Activated T-cell treated with anti-CD3 and anti-CD28 coated beads, Interleukin-2, amount 50 U/mL, for 48 hours (primary cell): ENCODE measurements around the gene ADAM10.
A peak's percentile ranks its signal among the peaks of the same experiment; 100 is the strongest.

Experiments
- DNase-seq, 2 experiments: peaks; one replicate each; pipeline ENCODE4 v3.0.0-alpha.2; 2020

Gene ADAM10

GRCh38 chr15:58548308-58549012, 201.0 kb downstream of the ADAM10 start:
- no peak for DNase-seq

DNA sequence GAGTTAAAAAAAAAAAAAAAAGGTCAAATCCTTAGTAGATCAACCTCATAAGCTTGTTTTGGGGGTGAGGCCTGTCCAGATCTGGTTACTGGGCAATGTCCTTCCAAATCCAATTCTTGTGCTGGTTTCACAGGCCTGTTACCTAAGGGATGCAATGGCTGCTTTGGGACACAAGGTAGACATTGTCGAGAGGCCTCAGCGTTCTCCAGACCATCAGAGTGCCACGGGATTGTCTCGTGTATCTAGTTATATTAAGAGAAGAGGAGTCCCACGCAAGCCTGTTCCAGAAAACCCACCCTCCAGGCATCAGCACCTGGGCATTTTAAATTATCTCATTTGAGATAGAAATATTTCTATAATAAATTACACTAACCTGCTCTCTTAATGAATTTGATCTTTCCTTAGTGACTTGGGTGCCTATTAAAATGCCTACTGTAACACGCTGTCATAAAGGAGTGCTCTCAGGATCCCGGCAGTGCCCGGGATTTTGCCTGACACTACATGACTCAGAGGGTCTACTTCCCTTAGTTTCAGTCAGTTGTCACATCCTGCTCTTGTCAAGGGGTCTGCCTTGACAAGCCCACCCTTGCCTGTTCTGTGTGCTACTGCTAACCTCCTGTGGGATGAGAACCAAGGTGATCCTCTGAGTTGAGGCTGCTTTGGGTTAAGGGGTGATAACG, 201.7 kb downstream of the ADAM10 start:
- no peak for DNase-seq

GRCh38 chr15:58546635-58547627, 202.6 kb downstream of the ADAM10 start:
- no peak for DNase-seq

DNA sequence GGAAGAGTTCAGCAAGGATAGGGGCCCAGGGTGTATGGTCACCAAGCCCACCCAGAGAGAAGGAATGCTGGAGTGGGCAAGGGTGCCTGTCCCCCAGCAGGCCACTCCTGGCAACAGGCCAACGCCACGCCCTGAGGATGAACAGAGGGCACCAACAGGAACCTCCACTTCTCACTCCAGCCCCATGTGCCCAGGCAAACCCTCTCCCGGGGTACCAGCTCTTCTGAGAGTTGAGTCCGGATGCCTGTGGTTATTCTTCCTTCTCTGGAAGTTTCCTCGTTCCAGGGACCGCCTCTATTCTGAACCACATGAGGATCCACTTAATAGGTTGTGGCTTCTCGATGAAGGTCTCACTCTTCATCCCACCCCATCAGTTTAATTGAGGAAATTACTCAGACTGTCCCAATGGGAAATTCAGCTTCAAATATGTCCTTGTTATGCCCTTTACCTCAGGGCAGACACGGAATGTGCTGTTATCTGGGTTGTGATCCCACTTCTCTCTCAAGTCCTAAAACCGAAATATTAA, 203.4 kb downstream of the ADAM10 start:
- DNase-seq = no peak

GRCh38 chr15:58545307-58546065, 204.0 kb downstream of the ADAM10 start:
- DNase-seq = peak; percentile 49 to 63

GRCh38 chr15:58544756-58545155, 204.8 kb downstream of the ADAM10 start:
- no peak for DNase-seq

GRCh38 chr15:58543664-58544335, 205.7 kb downstream of the ADAM10 start:
- DNase-seq = no peak

DNA sequence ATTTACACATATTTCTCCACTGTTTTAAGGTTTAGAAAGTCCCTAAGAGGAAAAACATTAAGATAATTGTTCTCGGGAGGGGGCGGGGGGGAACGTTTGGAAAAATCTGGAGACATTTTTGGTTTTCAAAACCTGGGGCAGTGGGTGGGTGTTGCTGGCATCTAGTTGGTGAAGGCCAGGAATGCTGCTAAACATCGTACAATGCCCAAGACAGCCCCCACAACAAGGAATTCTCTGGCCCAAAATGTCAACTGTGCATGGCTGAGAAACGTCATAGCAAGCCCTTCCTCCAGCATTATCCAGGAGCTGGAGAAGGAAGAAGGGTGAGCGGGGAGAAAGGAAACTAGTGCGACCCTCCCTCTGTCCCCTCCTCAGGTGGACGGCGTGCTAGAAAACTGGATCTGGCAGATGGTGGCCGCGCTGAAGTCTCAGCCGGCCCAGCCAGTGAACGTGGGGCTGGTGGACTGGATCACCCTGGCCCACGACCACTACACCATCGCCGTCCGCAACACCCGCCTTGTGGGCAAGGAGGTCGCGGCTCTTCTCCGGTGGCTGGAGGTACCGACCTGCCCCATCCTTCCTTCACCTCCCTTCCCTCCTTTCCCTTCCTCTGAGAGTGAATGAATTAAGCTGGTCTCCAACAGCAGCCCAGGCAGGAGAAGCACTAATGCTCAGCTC, 208.0 kb downstream of the ADAM10 start:
- no peak for DNase-seq

GRCh38 chr15:58539548-58539947, 210.0 kb downstream of the ADAM10 start:
- DNase-seq = no peak

- DNase-seq = no peak
These were observed 210.6 kb downstream of the ADAM10 start for GRCh38 chr15:58538901-58539300.
